OCI-LY7 (cell line): ENCODE measurements around the gene ATP9A.

Experiments used
- EZH2phosphoT487 ChIP-seq: fragments of 200-600 bp; sonication (generic); IDR thresholded peaks from 2 replicates; pipeline ENCODE4 v1.6.1; 2018; ENCODE audit warnings: low read depth, borderline replicate concordance, mild to moderate bottlenecking, mixed run types, antibody characterized with exemption, low read length, moderate library complexity, mixed read lengths
- TF ChIP-seq, protein P1 (sequence below): fragments of 200-600 bp; sonication (generic); conservative IDR thresholded peaks from 2 replicates; pipeline ENCODE4 v1.5.1; 2014; ENCODE audit warnings: mild to moderate bottlenecking, antibody characterized with exemption, low read length, moderate library complexity, mixed read lengths

DNA sequence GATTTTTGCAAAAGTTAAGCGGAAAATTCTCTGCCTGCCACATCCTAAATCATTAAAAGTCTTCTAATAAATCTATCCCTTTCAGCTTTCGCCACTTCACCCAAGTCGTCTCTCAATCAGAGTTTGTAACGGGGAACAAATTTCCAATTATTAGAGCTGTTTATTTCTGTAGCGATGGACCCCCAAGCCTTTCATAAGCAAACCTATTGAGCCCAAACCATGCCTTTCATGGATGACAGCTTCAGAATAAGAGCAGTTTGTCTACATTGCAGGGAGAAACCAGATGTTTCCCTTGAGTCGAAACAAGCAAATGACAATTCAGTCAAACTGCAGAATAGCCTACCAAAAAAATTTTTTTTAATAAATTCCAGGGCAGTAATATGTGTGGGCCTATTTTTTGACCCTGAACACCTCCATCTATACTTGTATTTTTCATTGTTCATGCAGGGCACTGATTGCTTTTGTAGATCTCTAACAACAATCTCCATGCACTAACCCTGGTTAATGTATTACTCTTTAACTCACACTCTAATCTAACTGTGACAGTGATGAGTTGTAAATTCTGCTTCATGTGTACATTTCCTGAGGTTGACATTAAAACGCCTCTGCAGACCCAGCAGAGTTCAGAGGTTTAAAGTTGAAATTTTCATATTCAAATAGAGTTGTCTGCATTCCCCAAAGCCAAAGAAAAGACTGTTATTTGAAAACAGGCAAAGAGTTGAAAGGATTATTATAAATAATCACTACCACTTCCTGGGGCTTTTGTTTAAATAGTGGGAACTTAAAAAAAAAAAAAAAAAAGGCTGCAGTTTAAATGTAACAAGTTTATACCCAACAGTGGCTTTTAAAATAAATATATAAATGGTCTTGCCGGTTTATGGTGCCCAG lies 64.5 kb downstream of the ATP9A start:
- no peak for TF ChIP-seq EZH2phosphoT487
- TF ChIP-seq, protein P1, sequence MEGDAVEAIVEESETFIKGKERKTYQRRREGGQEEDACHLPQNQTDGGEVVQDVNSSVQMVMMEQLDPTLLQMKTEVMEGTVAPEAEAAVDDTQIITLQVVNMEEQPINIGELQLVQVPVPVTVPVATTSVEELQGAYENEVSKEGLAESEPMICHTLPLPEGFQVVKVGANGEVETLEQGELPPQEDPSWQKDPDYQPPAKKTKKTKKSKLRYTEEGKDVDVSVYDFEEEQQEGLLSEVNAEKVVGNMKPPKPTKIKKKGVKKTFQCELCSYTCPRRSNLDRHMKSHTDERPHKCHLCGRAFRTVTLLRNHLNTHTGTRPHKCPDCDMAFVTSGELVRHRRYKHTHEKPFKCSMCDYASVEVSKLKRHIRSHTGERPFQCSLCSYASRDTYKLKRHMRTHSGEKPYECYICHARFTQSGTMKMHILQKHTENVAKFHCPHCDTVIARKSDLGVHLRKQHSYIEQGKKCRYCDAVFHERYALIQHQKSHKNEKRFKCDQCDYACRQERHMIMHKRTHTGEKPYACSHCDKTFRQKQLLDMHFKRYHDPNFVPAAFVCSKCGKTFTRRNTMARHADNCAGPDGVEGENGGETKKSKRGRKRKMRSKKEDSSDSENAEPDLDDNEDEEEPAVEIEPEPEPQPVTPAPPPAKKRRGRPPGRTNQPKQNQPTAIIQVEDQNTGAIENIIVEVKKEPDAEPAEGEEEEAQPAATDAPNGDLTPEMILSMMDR = no peak
